Raji (cell line): ENCODE data around the gene UFD1.

Source experiments
- POLR2A ChIP-seq: IDR thresholded peaks from 2 replicates; pipeline ENCODE4 v1.6.1; 2011; ENCODE audit warnings: low read depth, low read length, control low read depth; ENCODE audit not compliant: insufficient read depth

Gene UFD1

DNA sequence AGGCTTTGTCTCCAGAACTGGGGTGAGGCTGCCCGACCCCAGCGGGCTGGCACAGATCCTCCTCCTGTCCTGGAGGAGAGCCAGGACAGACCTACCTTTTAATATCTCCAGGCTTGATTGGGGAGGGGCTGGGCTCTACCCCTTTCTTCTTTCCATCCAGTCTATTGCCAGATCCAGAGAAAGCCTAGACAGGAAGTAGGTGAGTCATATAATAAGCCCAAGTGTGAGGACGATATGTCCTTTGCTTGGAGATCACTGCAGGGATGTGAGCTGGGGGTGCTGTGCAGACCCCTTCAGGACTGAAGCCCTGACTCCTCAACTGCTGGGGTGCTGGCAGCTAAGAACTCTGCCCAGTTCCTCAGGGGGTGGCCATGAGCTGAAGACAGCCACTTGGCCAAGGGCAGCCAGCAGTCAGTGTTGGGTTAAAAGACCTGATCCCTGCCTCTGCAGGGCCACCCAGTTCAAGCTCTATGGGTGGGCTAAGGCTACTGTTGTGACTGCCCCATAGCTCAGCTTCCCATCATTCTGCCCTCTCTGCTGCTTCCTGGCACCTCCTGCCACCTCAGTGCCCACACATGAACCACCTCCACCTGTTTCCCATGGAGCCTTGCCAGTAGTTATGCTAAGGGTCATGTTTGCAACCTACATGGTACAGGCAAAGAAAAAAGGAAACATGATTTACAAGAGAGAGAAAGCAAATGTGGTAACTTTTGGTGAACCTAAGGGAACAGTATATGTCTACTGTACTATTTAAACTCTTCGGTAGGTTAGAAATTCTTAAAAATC lies 23.2 kb downstream of the UFD1 start:
- no peak for TF ChIP-seq POLR2A

GRCh38 chr22:19455033-19455432 lies 24.0 kb downstream of the UFD1 start:
- TF ChIP-seq POLR2A = no peak

- TF ChIP-seq POLR2A = no peak
These were observed 24.8 kb downstream of the UFD1 start for GRCh38 chr22:19454156-19454555.

- no peak for TF ChIP-seq POLR2A
These were observed 25.3 kb downstream of the UFD1 start for GRCh38 chr22:19453718-19454117.

- TF ChIP-seq POLR2A = no peak
These were observed 27.4 kb downstream of the UFD1 start for GRCh38 chr22:19451570-19451969.

DNA sequence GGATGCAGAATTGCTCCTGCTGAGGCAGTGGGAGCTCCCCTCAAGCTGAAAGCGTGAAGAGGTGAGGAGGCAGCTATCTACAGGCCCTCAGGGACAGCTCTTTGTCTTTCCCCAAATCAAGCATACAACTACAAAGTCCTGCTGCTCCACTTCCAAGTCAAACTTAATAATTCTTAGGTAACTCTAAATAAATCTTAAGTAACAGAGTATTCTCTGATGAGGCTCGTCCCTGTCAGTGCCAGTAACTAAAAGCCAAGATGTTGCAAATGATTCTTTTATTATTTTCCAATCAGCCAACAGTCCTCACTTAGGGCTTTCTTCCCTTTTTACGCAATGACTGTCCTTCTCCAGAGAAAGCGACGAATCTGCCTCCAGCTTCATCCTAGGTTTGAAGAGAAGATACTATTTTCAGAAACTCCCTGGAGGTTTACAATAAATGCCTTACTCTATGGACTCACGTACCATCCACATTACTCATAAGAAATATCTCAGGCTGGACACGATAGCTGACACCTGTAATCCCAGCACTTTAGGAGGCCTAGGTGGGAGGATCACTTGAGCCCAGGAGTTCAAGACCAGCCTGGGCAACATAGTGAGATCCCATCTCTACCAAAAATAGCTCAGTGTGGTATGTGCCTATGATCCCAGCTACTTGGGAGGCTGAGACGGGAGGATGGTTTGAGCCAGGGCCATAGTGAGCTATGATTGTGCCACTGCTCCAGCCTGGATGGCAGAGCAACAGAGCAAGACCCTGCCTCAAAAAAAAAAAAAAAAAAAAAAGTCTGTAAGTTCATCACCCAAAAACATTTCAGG lies 28.4 kb downstream of the UFD1 start:
- TF ChIP-seq POLR2A = no peak

DNA sequence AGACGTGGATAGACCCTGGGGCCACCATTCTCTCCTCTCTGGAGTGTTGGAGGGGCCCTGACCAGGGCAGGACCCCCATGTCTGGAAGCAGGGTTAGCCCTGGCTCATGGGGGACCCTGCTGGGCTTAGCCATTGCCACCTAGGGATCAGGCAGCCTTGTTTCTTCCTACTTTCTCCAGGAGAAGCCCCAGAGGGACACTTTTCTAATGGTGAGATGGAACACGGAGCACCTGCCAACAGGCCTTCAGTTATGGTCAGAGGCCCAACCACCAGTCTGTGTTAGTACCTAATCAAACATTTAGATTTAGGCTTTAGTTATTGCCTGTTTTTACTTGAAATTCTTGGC lies 29.6 kb downstream of the UFD1 start:
- TF ChIP-seq POLR2A = no peak

- TF ChIP-seq POLR2A = no peak
These were observed 30.1 kb downstream of the UFD1 start for GRCh38 chr22:19448739-19449421.

- TF ChIP-seq POLR2A = no peak
These were observed 30.9 kb downstream of the UFD1 start for GRCh38 chr22:19448076-19448607.

- TF ChIP-seq POLR2A = peak; percentile 79
These were observed 31.5 kb downstream of the UFD1 start, which contains the start of gene C22orf39 for GRCh38 chr22:19447330-19448075. C22orf39 (minus strand) TSS chr22:19447711; CDS start chr22:19447688, 23 bp downstream.

- TF ChIP-seq POLR2A = no peak
These were observed 32.2 kb downstream of the UFD1 start for GRCh38 chr22:19446603-19447329.

DNA sequence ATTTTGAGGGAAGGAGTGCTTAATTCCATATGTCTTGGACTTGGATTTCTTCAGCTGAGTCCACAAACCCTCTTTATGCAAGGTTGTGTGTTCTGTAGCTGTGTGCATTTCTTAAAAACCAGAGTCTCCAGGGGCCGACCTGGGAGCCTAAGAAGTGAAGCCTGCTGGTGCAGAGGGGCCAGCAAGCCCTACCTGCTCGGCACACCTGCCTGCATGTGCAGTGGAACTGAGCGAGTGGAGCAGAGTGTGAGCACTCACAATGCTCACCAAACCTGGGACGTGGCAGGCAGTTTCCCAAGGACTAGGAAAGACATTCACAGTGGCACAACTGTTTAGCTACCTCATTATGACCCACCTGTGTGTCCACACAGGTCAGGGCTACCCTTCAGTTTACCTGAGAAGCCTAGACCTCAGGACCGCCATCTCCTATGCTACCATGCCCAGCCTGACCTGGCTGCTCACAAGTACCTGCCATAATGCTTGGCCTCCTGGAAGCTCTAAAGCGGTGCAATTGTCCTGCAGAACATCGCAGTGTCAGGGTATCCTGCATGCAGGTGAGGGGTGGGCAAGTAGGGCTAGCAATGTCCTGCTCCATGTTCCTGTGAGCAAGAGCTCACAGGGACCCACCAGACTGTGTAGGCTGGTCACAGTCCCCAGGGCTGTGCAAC lies 35.3 kb downstream of the UFD1 start:
- TF ChIP-seq POLR2A = no peak

DNA sequence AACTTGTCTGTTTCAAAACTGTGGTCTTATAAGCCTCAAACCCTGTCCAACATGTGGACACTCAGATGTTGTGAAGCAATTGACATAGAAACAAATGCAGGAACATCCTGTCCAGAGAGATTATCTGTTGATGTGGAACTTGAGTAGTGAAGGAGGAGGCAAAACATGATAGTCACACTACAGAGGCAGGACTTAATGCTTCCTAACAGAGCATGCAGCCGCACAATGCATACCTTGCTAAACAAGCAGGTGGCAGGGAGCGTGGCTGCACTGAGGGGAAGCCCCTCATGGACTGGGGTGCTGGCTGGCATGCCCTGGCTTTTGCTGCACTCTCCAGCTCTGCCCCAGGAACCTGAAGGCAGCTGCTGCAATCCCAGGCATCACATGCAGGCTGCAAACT lies 36.8 kb downstream of the UFD1 start:
- TF ChIP-seq POLR2A = no peak
